Peyer's patch (tissue), 4 donors: ENCODE results near the gene RIMBP2. TPM values are rescaled to one million over a fixed set of nuclear protein-coding genes. Genes with fewer than 3 reads are reported as not detected.

Experiments
- DNase-seq, 3 donors: peaks; one replicate each; pipeline ENCODE4 v3.0.0-alpha.2; 2017 to 2019
- H3K27ac ChIP-seq, 4 donors: fragments of 200-600 bp; sonication (generic); one replicate each; pipeline ENCODE4 v1.5.1; 2016 to 2019
- H3K27me3 ChIP-seq, 2 donors: fragments of 200-600 bp; sonication (generic); one replicate each; pipeline ENCODE4 v1.5.1; 2019
- H3K36me3 ChIP-seq, 3 donors: fragments of 200-600 bp; sonication (generic); one replicate each; pipeline ENCODE4 v1.5.1; 2016 to 2019
- H3K4me1 ChIP-seq, 4 donors: fragments of 200-600 bp; sonication (generic); one replicate each; pipeline ENCODE4 v1.5.1; 2016 to 2019
- H3K4me3 ChIP-seq, 4 donors: fragments of 200-600 bp; sonication (generic); 1 replicate in 3 of 4; 2 replicates in 1 of 4; pipeline ENCODE4 v1.5.1; 2016 to 2019; ENCODE audit warnings: mild to moderate bottlenecking in 1 of 4
- H3K9me3 ChIP-seq, 4 donors: fragments of 200-600 bp; sonication (generic); one replicate each; pipeline ENCODE4 v1.5.1; 2016 to 2019; ENCODE audit warnings: mild to moderate bottlenecking in 1 of 4
- CTCF ChIP-seq, 6 experiments: fragments of 450-650 bp in 4 of 6; fragments of 200-600 bp in 2 of 6; sonication (generic) in 1 of 6; IDR thresholded peaks; one replicate each; pipeline ENCODE4 v1.5.1; 2017 to 2019; ENCODE audit warnings: antibody characterized with exemption in 6 of 6, mild to moderate bottlenecking in 3 of 6, moderate library complexity in 1 of 6
- POLR2A ChIP-seq, 2 donors: fragments of 450-650 bp; IDR thresholded peaks; one replicate each; pipeline ENCODE4 v1.5.1; 2017; ENCODE audit warnings: antibody characterized with exemption in 2 of 2, mild to moderate bottlenecking in 2 of 2, moderate library complexity in 2 of 2
- total RNA-seq, 4 donors: library from RNA; depleted of rRNA; stranded (reverse); fragments of >200 nt; gene quantifications; one replicate each; pipeline ENCODE4 v1.1.0, GENCODE V29; 2016

The RIMBP2 gene
- total RNA-seq, 4 donors from 2014 or later = 8.8 to 19.8 (median 16.0) TPM

DNA sequence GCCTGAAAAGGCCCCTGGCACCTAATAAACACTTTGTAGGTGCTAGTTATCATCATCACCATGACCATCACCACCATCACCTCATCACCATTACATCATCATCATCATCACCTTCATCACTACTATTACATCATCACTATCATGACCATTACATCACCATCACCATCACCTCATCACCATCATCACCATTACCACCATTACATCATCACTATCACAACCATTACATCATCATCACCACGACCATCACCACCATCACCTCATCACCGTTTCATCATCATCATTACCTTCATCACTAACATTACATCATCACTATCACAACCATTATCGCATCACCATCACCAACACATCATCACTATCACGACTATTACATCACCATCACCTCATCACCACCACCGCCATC, 132.8 kb downstream of the RIMBP2 start:
- no peak overlapping the region for H3K4me3 ChIP-seq
- no peak for DNase-seq
- H3K36me3 ChIP-seq = no peaks in the 10 kb centered on the region
- TF ChIP-seq POLR2A (IDR thresholded peaks at IDR 0.05) = no peak
- TF ChIP-seq CTCF (IDR thresholded peaks at IDR 0.05) = no peak
- H3K27ac ChIP-seq = no peak overlapping the region
- no peaks in the 10 kb centered on the region for H3K9me3 ChIP-seq
- no peaks in the 10 kb centered on the region for H3K4me1 ChIP-seq
- no peaks in the 10 kb centered on the region for H3K27me3 ChIP-seq

- DNase-seq = no peak
- TF ChIP-seq POLR2A (IDR thresholded peaks at IDR 0.05) (no peak), CTCF (IDR thresholded peaks at IDR 0.05) (no peak)
- Histone ChIP-seq H3K27me3 (no peaks in the 10 kb centered on the region), H3K36me3 (no peaks in the 10 kb centered on the region), H3K4me1 (no peaks in the 10 kb centered on the region), H3K27ac (no peak overlapping the region), H3K9me3 (no peaks in the 10 kb centered on the region), H3K4me3 (no peak overlapping the region)
Measured at GRCh38 chr12:130582286-130582685, 133.8 kb downstream of the RIMBP2 start.

DNA sequence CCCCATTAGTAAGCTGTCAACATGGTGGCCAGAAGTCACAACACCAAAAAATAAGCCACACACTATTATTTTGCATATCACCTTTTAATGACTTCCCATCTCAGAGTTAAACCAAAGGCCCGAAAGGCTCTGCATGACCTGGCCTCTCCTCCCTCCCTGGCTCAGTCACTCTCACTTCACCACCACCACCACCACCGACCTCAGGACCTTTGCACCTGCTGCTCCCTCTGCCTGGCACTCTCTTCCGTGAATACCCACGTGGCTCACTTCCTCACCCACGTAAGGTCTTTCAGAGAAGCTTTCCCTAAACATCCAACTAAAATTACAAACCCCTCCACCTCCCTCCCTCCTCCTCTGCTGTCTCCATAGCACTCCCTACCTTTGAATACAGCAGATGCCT, 134.3 kb downstream of the RIMBP2 start:
- no peaks in the 10 kb centered on the region for H3K36me3 ChIP-seq
- TF ChIP-seq POLR2A (IDR thresholded peaks at IDR 0.05) (no peak), CTCF (IDR thresholded peaks at IDR 0.05) (no peak)
- no peaks in the 10 kb centered on the region for H3K9me3 ChIP-seq
- H3K4me3 ChIP-seq = no peak overlapping the region
- no peak overlapping the region for H3K27ac ChIP-seq
- no peak for DNase-seq
- no peaks in the 10 kb centered on the region for H3K4me1 ChIP-seq
- no peaks in the 10 kb centered on the region for H3K27me3 ChIP-seq

DNA sequence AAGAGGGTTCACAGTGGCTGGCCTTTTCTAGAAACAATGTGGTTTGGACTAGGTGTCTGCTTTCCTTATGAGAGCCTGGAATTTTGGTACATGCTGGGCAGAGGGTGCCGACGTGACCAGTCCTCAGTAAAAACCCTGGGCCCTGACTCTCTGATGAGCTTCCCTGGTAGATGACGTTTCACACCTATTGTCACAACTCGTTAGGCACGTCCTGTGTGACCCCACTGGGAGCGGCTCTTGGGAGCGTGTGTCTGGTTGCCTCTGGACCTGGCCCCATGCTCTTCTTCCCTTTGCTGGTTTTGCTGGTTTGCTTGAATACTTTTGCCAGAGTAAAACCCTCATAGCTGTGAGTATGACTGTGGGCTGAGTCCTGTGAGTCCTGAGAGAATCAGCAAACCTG, 136.9 kb downstream of the RIMBP2 start:
- Histone ChIP-seq H3K4me1 (no peaks in the 10 kb centered on the region), H3K36me3 (no peaks in the 10 kb centered on the region), H3K4me3 (no peak overlapping the region), H3K27me3 (no peaks in the 10 kb centered on the region), H3K9me3 (no peaks in the 10 kb centered on the region), H3K27ac (no peak overlapping the region)
- no peak for DNase-seq
- no peak for TF ChIP-seq CTCF (IDR thresholded peaks at IDR 0.05)

DNA sequence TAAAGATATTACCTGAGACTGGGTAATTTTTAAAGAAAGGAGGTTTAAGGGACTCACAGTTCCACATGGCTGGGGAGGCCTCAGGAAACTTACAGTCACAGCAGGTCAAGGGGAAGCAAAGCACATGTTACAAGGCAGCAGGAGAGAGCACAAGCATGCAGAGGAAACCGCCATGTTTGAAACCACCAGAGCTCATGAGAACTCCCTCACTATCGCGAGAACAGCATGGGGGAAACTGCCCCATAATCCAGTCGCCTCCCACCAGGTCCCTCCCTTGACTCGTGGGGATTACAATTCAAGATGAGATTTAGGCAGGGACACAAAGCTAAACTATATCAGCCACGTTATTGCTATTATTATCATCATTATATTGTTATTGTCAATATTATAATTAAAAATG, 138.7 kb downstream of the RIMBP2 start:
- Histone ChIP-seq H3K27ac (no peak overlapping the region), H3K4me1 (no peaks in the 10 kb centered on the region), H3K9me3 (no peaks in the 10 kb centered on the region), H3K4me3 (no peak overlapping the region), H3K36me3 (no peaks in the 10 kb centered on the region), H3K27me3 (no peaks in the 10 kb centered on the region)
- DNase-seq = no peak
- TF ChIP-seq CTCF (IDR thresholded peaks at IDR 0.05) = no peak
- TF ChIP-seq POLR2A (IDR thresholded peaks at IDR 0.05) = no peak

DNA sequence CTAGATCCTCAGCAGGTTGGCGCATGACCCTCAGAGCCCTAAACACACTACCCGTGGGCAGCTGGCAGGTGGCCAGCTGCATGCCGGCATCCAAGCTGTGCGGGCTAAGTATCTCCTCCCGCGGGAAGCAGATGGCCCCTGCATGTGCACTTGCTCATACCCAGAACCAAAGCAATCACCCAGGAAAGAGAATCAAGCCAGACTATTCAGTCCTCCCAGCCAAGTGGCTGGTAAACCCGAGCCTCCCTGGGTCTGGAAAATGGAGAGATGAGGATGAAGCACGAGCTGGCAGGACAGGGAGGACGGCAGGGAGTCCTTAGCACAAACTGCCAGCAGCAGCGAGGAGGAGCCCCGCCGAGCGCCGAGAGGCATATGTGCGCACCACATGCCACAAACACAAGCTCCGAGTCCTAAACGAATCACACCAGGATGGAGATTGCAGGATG, 139.7 kb downstream of the RIMBP2 start:
- Histone ChIP-seq H3K36me3 (no peaks in the 10 kb centered on the region), H3K9me3 (no peaks in the 10 kb centered on the region), H3K4me1 (no peaks in the 10 kb centered on the region), H3K4me3 (no peak overlapping the region), H3K27ac (no peak overlapping the region), H3K27me3 (no peaks in the 10 kb centered on the region)
- no peak for DNase-seq
- TF ChIP-seq CTCF (IDR thresholded peaks at IDR 0.05) (no peak), POLR2A (IDR thresholded peaks at IDR 0.05) (no peak)
